ENCODE results near the gene ZBTB46. TPM values are rescaled to one million over a fixed set of nuclear protein-coding genes. Genes with fewer than 3 reads are reported as not detected.
"Not testable (repeated sequence)": the region's sequence is repeated elsewhere in the genome, so short reads cannot be mapped to it uniquely, and the experiment has no call there.

ZBTB46 gene
- total RNA-seq, 1 donor: 13.8 TPM

GRCh38 chr20:63807654-63808053, 23.4 kb downstream of the ZBTB46 start:
- TF ChIP-seq CTCF (IDR thresholded peaks at IDR 0.05; ENCODE audit: insufficient read depth, low read depth, low read length): no peak
- DNase-seq (ENCODE audit: low read depth): no peak
- peak overlapping the region; percentile 57 for H3K4me3 ChIP-seq (ENCODE audit: low read depth, low read length)

DNA sequence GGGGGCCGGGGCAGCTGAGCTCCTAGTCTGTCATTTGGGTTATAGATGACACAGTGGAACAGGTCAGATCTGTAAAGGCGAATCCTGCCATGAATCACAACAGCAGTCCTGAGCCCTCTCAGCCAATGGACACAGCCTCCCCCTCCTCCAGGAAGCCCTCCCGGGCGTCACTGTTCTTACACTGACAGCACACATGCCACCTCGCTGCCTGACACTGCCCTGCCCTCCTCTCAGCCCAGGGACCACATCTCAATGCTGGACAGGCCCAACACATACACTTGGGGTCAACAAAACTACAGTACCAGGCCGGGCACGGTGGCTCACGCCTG, 26.8 kb downstream of the ZBTB46 start:
- TF ChIP-seq CTCF (IDR thresholded peaks at IDR 0.05; ENCODE audit: insufficient read depth, low read depth, low read length): no peak
- no peak for DNase-seq (ENCODE audit: low read depth)
- H3K4me3 ChIP-seq (ENCODE audit: low read depth, low read length): no peak overlapping the region

- DNase-seq (ENCODE audit: low read depth): no peak
Observed at GRCh38 chr20:63802469-63803240, 28.4 kb downstream of the ZBTB46 start.

DNA sequence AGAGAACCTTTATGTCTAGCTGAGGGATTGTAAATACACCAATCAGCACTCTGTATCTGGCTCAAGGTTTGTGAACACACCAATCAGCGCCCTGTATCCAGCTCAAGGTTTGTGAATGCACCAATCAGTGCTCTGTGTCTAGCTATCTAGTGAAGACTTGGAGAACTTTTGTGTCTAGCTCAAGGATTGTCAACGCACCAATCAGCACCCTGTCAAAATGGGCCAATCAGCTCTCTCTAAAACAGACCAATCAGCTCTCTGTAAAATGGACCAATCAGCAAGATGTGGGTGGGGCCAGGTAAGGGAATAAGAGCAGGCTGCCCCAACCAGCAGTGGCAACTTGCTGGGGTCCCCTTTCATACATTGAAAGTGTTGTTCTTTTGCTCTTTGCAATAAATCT, 29.9 kb downstream of the ZBTB46 start:
- DNase-seq (ENCODE audit: low read depth); H3K4me3 ChIP-seq (ENCODE audit: low read depth, low read length): not testable (repeated sequence)

More at GRCh38 chr20:63802469-63803240, 28.4 kb downstream of the ZBTB46 start:
- no peak overlapping the region for H3K4me3 ChIP-seq (ENCODE audit: low read depth, low read length)
- no peak for TF ChIP-seq CTCF (IDR thresholded peaks at IDR 0.05; ENCODE audit: insufficient read depth, low read depth, low read length)

DNA sequence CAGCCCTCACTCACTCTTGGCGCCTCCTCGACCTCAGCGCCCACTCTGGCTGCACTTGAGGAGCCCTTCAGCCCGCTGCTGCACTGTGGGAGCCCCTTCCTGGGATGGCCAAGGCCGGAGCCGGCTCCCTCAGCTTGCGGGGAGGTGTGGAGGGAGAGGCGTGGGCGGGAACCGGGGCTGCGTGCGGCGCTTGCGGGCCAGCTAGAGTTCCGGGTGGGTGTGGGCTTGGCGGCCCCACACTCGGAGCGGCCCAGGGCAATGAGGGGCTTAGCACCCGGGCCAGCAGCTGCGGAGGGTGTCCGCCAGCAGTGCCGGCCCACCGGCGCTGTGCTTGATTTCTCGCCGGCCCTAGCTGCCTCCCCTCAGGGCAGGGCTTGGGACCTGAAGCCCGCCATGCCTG, 30.7 kb downstream of the ZBTB46 start:
- H3K4me3 ChIP-seq (ENCODE audit: low read depth, low read length); DNase-seq (ENCODE audit: low read depth): not testable (repeated sequence)

GRCh38 chr20:63799127-63799526, 31.9 kb downstream of the ZBTB46 start:
- DNase-seq (ENCODE audit: low read depth): peak; percentile 43
- H3K4me3 ChIP-seq (ENCODE audit: low read depth, low read length): not testable (repeated sequence)

GRCh38 chr20:63797175-63797574, 33.9 kb downstream of the ZBTB46 start:
- not testable (repeated sequence) for DNase-seq (ENCODE audit: low read depth); H3K4me3 ChIP-seq (ENCODE audit: low read depth, low read length)

DNA sequence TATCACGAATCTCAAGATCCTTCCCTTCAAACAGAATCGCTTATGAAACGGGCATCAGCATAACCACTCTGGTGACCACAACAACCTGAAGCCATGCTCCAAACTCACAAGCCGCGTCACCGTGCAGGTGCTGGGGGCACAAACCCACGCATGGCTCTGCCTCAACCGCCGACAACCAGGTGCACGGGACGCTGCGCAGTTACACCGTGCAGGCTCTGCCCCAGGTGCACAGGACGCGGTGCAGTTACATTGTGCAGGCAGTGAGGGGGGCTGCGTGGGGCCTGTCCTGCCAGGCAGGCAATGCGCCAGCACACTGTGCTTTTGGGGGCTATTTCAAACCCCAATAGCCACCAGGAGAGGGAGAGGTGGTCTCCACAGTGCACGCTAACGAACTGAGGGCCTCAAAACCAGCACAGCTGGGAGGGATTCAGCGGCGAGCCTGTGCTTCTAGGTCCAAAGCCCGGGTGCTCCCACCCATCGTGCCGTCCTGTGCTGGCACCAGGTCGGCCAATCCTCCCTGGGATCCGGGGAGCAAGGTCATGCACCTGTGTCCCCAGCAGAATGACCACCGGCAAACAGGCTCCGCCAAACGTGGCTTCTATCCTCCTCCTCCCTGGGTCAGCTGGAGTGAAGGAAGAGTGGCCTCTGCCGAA, 35.8 kb downstream of the ZBTB46 start:
- no peak for DNase-seq (ENCODE audit: low read depth)
- TF ChIP-seq CTCF (IDR thresholded peaks at IDR 0.05; ENCODE audit: insufficient read depth, low read depth, low read length): no peak

GRCh38 chr20:63794614-63795013, 36.5 kb downstream of the ZBTB46 start:
- no peak overlapping the region for H3K4me3 ChIP-seq (ENCODE audit: low read depth, low read length)
- DNase-seq (ENCODE audit: low read depth): no peak
- no peak for TF ChIP-seq CTCF (IDR thresholded peaks at IDR 0.05; ENCODE audit: insufficient read depth, low read depth, low read length)

More for the DNA sequence above, 35.8 kb downstream of the ZBTB46 start:
- no peak overlapping the region for H3K4me3 ChIP-seq (ENCODE audit: low read depth, low read length)
